Fibroblast of peridontal ligament (primary cell): ENCODE data around the gene MAPKAPK3.

Experiments used
- DNase-seq: peaks from one replicate; pipeline ENCODE4 v3.0.0-alpha.2; 2010; ENCODE audit errors: extremely low read depth

The MAPKAPK3 gene

DNA sequence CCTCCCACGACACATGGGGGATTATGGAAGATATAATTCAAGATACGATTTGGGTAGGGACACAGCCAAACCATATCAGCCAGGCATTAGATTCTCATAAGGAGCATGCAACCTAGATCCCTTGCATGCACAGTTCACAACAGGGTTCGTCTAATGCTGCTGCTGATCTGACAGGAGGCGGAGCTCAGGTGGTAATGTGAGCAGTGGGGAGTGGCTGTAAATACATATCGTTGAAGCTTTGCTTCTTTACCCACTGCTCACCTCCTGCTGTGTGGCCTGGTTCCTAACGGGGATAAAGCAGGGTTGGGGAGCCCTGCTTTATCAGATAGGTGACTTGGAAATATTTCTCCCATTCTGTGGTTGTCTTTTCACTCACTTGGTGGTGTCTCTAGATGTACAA is 72.6 kb downstream of the MAPKAPK3 start:
- DNase-seq, result no peak

DNA sequence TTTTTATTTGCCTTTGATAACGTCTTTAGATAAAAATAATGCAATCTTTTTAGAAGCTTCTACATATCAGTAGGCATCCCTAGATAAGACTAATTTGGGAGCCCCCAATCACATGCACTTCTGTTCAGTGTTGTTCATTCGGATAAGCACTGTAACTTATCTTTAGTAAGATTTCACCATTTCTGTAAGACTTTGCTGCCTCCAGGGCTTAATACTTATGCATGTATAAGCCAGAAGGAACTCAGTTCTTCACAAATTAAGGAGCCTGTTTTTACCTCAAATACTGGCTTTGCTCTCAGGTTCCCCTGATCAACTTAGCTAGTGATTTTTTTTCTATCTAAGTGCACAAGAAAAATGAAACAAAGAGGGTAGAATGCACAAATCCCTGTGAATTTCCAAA is 78.1 kb downstream of the MAPKAPK3 start:
- no peak for DNase-seq

DNA sequence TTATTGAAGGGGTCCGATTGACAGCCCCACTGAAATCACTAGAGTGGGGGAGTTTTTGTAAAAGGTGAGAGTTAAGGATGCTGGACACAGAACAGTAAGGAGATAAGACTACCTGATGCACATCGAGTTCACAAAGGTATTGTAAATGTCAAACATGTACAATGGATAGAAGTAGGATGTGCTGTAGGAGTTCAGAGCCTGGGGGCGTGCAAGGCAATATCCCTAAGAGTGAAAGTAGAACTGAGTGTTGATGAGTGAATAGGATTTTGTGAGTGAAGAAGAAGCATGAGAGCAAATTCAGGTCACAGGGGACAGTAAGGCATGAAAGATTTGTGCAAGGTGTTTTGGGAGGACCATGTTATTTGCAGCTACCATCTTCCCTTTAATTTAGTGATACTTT is 79.3 kb downstream of the MAPKAPK3 start:
- DNase-seq, result no peak

DNA sequence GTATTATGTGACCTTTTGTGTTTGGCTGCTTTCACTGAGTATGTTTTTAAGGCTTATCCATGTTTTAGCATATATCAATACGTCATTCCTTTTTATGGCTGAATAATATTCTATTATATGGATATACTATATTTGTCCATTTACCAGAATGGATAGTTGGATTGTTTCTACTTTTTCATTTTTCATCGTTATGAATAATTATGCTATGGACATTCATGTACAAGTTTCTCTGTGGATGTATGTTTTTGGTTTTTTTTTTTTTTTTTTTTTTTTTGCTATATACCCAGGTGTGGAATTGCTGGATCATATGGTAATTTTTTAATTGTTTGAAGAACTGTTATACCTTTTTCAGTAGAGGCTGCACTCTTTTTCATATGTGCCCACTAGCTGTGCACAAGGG is 81.3 kb downstream of the MAPKAPK3 start:
- DNase-seq, result no peak
